ENCODE data around the gene LEFTY2.
"Not testable (repeated sequence)": the region's sequence is repeated elsewhere in the genome, so short reads cannot be mapped to it uniquely, and the experiment has no call there.

Gene LEFTY2

GRCh38 chr1:225899044-225899925 is 41.7 kb downstream of the LEFTY2 start:
- peak; percentile 64 for DNase-seq (ENCODE audit: low read depth)

DNA sequence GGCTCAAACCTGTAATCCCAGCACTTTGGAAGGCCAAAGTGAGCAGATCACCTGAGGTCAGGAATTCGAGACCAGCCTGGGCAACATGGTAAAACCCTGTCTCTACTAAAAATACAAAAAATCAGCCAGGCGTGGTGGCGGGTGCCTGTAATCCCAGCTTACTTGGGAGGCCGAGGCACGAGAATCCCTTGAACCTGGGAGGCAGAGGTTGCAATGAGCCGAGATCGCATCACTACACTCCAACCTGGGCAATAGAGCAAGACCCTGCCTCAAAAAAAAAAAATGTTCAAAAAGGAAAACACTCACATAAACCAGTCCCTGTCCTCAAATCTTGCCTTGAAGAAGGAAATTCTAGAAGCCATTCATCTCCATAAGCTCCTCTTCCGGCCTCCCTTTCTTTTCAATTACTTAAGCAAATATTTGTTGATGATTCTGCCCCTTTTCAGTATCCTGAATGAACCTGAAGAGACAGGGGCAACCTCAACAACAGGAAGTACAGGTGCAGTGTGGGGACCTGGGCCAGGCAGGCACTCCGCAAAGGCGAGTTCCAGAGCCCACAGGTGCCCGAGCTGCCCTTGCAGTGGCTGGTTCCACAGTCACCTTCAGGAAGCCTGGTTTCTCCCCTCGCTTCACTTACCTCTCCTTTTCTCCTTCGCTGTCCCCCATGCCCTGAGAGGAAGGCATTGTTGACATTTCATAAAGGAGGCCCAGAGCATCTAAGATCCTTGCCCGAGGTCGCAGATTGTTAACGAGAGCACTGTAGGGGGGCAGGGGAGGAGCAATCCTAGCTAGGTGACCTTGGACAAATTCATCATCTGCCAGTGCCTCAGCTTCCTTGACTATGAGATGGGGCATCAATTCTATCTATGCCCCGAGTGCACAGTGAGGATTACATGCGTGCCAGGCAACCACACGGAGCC is 43.2 kb downstream of the LEFTY2 start:
- DNase-seq (ENCODE audit: low read depth): no peak

GRCh38 chr1:225896937-225897549 is 44.0 kb downstream of the LEFTY2 start:
- DNase-seq (ENCODE audit: low read depth): no peak

- no peak for DNase-seq (ENCODE audit: low read depth)
Observed at GRCh38 chr1:225896494-225896893, 44.5 kb downstream of the LEFTY2 start.

DNA sequence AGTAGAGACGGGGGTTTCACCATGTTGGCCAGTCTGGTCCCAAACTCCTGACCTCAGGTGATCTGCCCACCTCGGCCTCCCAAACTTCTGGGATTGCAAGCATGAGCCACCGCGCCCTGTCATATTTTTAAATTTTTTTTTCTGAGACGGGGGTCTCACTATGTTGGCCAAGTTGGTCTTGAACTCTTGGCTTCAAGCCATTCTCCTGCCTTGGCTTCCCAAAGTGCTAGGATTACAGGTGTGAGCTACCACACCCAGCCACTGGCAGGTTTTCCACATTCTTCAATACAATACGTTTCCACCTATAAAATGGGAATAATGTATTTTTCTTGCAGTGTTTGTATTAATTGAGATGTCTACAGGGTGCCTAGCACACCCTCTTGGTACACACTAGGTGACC is 48.7 kb downstream of the LEFTY2 start:
- DNase-seq (ENCODE audit: low read depth): no peak

DNA sequence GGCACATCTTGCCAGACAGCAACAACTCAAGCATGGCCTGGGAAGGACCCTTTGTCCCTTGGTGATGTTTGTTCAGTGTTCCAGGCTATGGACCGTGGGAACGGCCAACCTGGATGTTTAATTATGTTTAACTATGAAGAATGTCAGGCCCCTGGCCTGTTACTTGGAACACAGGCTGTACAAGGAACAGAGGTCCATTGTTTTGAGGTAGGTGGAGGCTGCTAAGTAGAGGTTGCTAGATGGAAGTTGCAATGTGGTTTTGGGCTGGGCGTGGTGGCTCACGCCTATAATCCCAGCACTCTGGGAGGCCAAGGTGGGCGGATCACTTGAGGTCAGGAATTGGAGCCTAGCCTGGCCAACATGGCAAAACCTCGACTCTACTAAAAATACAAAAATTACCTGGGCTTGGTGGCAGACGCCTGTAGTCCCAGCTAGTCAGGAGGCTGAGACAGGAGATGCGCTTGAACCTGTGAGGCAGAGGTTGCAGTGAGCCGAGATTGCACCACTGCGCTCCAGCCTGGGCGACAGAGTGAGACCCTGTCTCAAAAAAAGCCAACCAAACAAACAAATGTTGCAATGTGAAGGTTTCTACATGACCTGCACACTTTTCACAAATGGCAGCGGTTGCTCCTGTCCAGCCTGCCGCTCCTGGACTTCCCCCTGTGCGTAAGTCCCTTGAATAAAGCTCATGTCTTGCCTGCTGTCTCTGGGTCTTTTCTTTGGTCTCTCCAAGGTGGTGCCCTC is 49.6 kb downstream of the LEFTY2 start:
- no peak for DNase-seq (ENCODE audit: low read depth)

GRCh38 chr1:225890346-225891228 is 50.4 kb downstream of the LEFTY2 start:
- DNase-seq (ENCODE audit: low read depth): no peak

DNA sequence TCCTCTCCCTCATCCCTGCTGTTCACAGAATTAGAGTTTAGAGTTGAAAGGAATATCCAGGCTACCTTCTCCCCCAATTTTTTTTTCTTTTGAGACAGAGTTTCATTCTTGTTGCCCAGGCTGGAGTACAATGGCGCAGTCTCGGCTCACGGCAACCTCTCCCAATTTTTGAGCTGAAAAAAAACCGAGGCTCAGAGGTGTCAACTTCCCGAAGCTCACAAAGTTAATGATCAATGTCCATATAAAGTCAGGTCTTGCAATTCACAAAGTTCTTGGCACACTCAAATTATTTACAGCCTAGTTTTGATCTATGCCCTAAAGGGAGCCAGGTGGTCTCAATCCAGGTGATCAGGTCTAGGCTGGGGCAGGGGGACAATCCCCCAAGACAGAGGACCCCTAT is 51.3 kb downstream of the LEFTY2 start:
- no peak for DNase-seq (ENCODE audit: low read depth)

DNA sequence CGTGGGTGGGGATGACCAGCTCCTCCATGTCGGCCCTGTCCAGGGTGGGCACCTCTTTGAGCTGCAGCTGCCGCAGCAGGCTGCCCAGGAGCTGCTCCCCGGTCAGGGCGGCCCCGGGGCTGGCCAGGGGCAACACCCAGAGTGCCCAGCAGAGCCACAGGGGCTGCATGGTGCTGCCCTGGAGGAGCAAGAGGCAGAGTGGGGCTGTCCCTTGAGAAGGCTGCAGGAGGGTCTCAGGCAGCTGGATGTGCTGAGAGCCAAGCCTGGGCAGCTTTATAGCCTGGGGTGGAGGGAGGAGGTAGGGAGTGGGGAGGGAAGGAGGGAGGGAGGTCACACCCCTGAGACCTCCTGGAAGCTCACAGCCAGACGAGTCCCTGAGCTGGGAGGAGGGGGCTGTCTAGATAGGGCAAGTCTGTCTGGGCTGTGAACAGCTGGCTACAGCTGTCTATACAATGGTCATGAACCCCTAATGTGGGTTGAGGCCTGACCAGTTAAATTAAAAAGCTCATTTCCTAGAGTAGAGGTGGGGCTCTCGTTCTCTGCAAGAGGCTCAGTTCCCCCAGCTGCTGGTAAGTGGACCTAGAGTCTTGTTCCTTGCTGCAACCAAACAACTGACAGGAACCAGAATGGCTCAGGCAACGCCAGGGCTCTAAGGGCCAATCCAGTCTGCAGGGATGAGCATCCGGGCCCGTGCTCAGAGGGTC is 52.0 kb downstream of the LEFTY2 start, which contains the start of gene LEFTY1:
Gene LEFTY1, minus strand, starts transcription at position 249 of the 704 bp plus-strand sequence. Its CDS starts 80 bp downstream, at position 169.
- DNase-seq (ENCODE audit: low read depth): no peak

- no peak for DNase-seq (ENCODE audit: low read depth)
Observed at GRCh38 chr1:225888289-225888897, 52.6 kb downstream of the LEFTY2 start.

GRCh38 chr1:225887554-225888288 is 53.3 kb downstream of the LEFTY2 start:
- not testable (repeated sequence) for DNase-seq (ENCODE audit: low read depth)

DNA sequence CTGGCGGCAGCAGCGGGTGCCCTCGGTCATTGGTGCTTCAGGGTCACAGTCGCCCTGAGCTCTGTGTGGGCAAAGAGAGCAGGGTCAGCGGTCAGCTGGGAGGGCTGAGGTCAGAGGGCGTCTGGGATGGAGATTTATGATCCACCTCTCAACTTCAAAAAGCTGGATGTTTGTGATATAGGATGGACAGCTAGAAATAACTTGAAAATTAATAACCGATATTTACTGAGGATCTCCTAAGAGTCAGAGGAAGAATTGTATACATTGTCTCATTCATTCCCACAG is 54.0 kb downstream of the LEFTY2 start:
- no peak for DNase-seq (ENCODE audit: low read depth)
